GM18909 (cell line): Measurements from ENCODE around the gene HS6ST2.

Experiments
- ATAC-seq: cut with Tn5 transposase; IDR thresholded peaks from one replicate; pipeline ENCODE4 v1.9.1; 2021; ENCODE audit warnings: mild to moderate bottlenecking; ENCODE audit not compliant: unreplicated experiment, poor library complexity

HS6ST2 gene

DNA sequence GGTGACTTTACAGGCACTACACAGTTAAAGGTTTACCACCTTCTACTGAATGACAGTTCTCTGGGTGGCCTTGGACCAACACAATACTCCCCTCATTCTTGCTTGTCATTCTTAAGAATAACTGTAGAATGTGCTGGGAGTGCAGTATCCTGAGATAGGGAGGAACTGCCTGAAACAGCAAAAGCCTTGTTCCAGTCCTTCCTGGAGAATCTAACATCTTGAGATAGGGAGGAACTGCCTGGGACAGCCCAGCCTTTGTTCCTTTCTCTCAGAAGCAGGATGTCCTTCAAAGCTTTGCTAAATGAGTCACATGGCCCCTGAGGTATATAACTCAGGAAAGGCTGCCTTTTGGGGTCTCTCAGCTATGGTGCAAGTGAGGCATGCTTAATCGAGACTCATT lies 323.9 kb downstream of the HS6ST2 start:
- ATAC-seq: no peak

DNA sequence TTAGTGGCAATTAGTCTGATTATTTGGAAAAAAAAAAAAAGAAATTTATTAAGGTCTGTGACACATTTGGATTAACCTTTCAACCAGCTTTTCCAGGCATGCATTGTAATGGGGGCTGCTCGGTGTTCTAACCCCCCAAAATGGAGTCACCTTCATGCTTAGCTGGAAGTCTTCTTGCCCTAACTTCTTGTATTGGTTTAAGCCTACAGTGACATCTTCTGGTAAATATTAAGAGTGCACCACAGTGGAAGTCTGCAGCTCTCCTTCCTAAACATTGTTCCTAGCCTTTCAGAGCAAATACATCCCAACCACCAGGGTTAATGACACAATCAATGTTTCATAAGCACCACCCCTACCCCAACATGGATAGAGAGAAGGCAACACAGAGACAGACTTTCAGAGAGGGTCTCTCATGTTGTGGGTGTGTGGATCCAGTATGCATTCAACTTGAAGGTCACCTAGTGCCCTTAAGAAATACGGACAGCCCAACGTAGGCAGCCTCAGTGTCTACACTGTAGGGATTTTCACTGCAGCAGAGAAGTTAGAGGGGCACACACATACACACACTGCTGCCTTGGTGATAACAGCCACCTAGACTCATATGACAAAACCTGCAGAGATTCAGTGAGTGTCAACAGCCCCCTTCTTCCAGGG lies 326.7 kb downstream of the HS6ST2 start:
- ATAC-seq: peak; percentile 70

DNA sequence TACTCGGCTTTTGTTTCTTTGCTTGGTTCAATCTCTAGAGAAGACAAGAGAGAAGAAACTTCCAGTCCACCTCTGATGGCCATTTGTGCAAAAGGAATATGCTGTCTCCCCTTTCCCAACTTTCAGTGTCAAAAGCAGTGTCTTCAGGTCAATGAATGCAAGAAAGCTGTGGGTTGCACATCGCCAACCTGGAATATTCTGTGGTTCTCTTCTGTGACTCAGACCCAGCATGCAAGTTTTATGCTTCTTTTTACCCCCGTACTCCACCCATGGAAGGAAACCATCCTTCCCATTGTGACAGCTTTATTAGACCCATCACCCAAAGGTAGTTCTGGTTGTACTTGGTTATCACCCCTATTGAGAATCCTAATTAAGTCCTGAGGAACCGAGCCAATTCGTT lies 334.0 kb downstream of the HS6ST2 start:
- no peak for ATAC-seq

DNA sequence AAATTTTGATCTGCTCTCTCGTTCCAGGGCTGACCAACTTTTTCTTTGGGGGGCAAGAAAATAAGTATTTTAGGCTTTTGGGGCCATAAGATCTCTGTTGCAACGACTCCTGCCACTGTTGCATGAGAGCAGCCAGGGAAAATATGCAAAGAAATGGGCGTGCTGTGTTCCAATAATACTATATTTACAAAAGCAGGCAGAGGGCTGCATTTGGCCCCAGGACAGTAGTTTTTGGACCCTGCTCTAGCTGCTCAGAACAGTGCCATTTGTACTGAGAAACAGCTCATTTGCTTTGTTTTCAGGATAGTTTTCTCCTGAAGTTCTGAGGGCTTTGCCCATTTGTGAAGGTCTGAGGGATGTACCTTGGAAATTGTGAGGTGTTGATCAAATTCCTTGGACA lies 334.5 kb downstream of the HS6ST2 start:
- no peak for ATAC-seq

DNA sequence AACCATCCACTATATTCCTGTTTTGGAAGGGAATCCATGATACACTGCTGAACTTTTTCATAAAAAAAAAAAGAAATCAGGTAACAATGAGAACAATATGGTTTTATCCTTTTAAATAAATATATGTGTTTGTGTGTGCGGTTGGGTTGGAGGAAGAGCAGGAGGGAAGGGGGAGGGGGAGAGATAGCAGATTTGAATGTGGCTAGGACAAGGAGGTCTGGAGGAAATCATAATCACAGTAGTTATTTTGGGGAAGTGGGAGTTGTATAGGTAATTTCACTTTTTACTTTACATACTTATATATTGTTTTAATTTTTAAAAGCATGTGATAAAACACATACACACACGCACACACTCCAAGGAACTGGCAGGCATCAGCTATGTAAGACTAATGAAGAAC lies 335.1 kb downstream of the HS6ST2 start:
- no peak for ATAC-seq

DNA sequence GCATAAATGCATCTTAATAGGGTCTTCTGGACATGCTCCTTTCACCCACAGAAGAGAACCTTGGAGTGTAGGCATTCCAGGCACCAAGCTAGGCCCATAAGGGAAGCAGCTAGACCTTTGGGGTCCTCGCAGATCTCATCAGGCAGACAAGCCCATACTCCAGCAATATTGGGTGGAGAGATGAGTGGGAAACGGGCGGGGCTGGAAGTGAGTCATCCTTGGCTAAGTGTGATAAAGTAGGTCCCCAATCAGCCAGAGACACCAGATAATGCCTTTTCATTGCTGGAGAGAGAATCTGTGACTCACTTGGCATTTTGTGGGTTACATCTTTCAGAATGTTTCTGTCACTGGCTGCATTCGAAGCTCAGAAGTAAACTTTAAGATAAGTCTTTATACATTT lies 336.3 kb downstream of the HS6ST2 start:
- ATAC-seq: no peak

DNA sequence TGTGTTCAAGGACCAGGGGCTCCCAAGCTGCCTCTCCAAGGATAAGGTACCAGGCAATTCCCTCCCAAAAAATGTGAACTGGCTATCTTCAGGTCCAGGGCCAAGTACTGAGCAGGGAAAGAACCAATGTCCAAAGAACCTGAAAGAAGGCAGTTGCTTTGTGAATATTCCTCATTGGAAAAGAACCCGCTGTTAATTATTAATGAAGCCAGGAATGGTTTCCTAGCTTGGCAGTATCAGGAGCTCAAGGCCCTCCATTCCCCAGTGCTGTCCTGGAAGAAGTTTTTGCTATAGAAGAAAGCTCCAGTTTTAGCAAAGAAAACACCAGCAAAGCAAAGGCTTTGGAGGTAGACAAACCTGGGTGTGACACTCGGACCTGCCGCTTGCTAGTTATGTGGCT lies 339.6 kb downstream of the HS6ST2 start:
- ATAC-seq: no peak

DNA sequence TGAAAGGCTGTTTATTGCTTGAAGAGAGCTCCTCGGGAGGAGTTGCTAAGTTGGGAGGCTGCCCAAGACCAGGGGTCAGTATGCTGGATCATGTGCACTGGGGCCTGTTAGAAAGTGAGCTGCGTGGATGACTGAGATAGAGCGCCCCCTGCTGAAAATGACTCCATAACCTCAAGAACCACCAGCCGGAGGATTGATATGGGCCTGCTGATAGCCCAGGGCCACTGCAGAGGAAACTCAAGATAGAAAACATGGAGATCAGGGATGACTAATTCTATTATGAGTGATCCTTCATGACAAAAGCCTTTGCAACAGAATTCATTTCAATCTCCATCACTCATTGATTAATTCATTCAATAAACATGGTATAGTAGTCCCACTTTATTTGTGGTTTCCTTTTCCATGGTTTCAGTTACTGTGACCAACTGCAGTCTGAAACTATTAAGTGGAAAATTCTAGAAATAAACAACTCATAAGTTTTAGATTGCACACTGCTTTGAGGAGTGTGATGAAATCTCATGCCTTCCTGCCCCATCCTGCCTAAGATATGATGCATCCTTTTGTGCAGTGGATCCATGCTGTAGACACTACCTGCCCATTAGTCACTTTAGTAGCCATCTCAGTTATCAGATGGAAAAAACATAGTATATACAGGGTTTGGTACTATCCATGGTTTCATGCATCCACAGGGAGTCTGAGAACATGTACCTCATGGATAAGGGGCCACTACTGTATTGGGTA lies 342.9 kb downstream of the HS6ST2 start:
- no peak for ATAC-seq

DNA sequence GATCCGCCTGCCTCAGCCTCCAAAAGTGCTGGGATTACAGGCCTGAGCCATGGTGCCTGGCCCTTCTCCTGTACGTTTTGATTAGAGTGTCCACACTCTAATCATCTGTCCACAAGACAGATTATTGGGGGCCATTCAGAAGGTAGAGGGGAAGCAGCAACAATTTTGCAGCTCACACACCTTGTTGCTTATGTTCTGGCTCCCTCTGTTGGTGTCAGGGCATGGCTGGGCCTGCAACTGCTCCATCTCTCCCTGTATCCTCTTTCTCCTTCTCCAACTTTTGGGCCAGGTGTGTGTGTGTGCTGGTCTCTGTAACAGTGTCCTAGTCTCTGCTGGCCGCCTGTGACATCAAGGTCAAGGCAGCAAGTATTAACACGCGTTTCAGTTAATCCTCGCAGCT lies 344.1 kb downstream of the HS6ST2 start:
- no peak for ATAC-seq

DNA sequence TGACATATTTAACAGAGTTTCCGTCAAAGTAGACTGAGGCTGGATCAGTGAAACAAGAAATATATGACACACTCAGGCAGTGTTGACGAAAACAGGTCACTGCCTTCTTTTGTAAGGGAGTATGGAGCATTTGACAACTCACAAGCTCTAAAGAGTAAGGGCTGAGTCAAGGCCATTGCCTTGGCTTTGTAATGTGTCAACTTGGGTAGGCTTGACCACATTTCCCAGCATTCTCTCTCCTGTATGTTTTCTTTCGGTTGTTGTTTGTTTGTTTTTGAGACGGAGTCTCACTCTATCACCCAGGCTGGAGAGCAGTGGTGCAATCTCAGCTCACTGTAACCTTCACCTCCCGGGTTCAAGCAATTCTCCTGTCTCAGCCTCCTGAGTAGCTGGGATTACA lies 344.6 kb downstream of the HS6ST2 start:
- ATAC-seq: no peak

DNA sequence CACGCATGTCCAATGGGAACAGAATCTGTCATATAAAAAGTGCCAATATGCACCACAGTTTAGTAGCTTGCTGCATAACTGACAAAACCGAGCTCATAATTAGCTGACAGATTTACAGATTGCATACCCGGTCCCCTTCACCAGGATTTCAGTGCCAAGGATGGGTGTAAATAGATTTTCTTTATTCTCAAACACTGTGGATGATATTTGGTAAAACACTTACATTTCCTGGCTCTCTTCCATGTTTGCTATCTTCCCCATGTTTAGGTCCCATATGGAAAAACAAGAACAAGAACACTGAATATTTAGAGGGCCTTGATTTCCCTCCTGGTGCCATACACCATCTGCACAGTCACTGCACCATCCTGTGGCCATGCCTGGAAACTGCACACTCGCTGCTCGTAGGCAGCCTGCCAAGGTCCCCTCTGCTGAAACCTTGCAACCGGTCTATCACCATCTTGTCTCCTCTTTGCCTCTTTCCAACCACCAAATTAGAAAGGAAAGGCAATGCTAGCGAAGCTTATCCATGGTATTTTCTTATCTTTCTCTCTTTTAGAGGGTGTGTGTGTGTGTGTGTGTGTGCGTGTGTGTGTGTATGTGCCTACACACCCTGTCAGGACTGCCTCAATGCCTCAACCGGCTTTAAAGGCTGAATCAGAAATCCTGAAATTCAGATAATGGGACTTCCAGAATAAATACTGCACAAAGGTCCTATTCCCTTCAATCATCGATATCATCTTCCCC lies 345.4 kb downstream of the HS6ST2 start:
- peak; percentile 66 for ATAC-seq

DNA sequence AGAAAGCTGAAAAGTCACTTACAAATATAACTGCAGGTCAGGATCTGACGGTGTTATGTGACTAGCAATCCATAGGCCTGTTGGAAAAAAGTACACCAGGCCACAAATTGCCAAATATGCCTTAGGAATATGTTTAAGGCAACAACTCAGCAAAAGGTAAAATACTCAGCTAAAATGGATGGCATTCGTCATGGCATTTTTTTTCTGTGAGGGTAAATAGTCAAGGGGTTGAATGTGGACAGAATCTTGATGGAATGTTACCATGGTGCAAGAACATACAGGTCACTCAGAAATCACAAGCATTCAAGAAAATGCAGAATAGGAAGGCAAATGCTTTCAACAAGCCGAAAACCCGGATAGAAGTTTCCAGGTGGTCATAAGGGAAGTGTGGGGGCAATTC lies 347.9 kb downstream of the HS6ST2 start:
- ATAC-seq: no peak

DNA sequence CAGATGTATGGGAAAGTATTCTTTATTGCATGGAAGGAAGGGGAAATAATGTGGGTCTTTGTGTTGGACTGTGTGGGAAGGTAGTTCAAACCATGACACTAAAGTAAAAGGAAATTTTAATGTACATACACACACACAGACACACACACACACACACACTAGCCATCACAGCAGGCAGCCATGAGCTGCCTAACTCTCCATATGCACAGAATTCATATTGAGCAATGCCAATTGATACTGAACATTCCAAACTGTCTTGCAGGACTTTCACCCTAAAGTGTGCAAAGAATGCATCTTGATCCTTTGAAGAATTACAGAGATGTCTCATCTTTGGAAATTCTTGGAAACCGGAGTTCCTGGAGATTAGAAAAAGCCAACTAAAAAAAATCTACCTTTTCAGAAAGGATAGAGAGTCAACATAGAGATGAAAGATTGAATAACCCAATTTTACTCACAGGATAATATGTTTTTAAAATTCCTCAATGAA lies 349.0 kb downstream of the HS6ST2 start:
- ATAC-seq: no peak

DNA sequence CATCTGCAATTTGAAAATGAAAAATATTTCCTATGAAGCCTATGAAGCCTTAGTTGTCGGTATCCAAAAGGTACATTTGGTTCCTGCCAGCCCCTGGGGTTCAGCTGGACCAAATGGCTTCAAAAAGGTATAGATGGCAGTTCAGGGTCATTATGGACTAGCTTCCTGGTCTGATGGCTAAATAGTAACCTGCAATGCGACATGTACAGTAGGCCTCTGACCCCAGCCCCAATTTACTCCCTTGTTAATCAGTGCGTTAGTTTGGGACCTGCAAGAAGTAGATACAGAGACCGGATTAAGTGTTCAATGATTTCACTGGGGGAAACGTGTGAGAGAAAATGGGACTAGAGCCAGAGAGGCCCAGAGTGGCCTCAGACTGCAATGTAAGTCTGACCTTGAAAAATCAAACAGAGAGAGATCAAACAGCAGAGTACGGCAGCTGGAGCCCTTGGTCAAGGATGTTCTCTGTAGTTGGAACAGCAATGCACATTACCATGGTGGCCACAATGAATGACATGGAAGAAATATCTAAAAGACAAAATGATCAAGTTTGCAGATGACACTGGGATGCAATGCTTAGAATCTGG lies 354.6 kb downstream of the HS6ST2 start:
- ATAC-seq: no peak

DNA sequence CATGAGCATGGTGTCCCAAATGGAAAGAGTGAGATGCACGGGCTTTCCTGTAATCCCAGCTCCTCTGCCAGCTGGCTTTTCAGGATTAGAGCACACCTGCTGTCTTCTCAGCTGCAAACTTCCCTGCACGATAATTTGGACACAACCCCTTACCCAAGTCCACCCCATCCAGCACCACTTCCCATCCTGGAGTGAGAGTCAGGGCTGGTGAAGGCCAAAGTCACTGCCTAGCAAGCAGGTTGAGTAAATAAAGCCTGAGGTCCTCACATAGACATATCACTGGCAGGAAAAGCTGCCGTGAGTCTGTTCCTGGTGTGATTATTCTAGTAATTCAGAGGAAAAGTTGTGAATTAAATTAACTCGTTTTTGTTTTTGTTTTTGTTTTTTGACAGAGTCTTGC lies 355.7 kb downstream of the HS6ST2 start:
- no peak for ATAC-seq

DNA sequence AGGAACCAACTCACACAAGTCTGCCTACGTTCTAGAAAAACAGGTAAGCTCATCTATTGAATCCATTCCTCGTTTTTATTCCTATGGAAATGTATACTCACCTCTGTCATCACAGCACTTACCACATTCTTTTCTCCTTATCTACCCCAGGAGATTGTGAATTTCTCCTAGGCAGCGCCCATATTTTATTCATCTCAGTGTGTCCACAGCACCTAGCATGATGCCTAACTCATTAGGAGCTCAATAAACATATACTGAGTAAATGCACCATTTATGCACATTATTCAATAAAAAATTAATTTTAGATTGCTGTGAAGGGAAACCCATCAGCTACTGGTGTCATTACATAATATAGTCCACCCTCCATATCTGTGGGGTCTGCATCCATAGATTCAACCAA lies 363.4 kb downstream of the HS6ST2 start:
- no peak for ATAC-seq

DNA sequence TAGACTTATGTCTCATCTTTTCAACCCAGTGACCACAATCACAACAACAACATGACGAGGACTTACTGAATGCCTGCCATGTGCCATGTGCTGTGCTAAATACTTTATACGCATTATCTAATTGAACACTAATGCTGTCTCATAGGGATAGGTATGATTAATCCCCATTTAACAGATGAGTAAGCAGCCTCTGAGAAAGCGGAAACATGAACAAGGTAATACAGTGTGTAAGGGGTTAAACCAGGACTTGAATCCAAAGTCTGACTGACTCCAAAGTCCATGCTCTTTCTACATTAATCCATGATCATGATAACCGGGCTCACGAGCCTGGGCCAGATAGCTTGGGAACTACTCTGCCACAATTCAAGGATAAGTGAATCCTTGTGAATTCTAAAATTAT lies 364.3 kb downstream of the HS6ST2 start:
- ATAC-seq: no peak

DNA sequence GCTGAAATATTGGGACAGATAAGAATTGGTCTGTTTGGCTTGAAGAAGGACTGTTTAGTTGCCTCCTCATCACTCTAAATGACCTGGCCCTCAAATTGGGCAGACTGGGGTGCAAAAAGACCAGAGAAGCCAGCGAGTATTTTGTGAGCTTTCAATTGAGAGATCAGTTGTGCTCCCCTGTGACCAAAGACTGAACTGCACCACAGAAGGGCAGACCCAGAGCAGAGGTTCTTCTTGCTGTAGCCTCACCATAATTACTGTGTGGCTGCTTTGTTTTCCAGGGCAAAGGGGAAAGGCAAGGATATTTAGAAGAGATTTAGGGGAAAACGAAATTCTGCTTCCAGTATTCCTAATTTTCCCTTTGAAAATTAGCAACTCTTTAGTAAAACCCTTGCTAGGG lies 365.5 kb downstream of the HS6ST2 start:
- ATAC-seq: no peak

DNA sequence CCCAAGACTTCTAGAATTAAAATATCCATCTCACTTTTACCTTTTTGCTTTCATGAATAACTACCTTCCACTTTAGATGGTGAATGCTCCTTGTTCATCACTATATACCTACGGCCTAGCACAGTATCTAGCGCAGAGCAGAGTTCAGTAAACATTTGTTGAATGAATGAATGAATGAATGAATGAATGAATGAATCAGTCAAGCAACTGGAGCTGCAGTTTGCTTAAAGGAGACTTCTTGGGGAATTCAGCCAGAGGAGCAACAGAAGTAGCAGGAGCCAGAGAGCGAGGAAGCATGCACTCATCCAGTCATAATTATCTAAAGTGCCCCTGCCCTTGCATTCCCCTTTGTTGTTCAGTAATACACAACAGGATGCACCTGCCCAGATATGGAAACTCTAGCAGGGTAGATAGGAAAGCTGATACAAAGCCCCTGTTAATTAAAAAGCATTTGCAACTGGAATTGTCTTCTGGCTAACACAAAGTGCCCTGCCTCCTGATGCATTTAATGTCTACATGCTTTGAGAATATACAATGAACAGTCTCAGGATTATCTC lies 366.6 kb downstream of the HS6ST2 start:
- no peak for ATAC-seq

DNA sequence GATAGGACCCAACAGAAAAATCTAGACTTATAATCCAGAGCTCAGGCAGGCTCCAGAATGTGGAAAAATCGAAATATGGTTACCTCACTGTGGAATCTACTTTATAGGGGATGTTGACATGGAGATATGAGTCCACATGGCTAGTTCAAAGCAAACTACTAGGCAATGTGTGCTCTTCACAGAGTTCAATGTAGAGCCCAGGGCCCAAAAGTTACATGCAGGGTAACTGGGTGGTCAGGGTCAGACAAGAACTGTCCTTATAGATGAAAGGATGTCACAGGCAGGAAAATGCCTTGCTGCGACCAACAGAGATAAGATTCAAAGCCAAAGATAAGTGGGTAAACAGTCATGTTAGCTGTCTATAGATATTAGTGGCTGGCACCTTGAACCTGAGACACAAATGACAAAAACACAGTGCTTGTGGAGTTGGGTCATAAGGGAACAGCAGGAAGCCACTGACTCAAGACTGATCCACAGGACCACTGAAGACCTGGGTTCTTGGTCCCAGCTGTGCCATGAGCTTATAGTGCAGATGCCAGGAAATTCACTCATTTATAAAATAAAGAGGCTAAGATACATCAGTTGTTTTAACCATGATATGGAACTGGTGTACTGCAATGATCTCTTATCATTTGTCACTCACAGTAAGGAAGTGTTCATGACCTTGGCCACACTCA lies 367.9 kb downstream of the HS6ST2 start:
- no peak for ATAC-seq
